ENCODE results near the gene MAP3K9. TPM values are rescaled to one million over a fixed set of nuclear protein-coding genes. Genes with fewer than 3 reads are reported as not detected.

Gene MAP3K9
- total RNA-seq, 4 donors from 2014 or later, result 5.0 to 12.7 (median 8.3) TPM

DNA sequence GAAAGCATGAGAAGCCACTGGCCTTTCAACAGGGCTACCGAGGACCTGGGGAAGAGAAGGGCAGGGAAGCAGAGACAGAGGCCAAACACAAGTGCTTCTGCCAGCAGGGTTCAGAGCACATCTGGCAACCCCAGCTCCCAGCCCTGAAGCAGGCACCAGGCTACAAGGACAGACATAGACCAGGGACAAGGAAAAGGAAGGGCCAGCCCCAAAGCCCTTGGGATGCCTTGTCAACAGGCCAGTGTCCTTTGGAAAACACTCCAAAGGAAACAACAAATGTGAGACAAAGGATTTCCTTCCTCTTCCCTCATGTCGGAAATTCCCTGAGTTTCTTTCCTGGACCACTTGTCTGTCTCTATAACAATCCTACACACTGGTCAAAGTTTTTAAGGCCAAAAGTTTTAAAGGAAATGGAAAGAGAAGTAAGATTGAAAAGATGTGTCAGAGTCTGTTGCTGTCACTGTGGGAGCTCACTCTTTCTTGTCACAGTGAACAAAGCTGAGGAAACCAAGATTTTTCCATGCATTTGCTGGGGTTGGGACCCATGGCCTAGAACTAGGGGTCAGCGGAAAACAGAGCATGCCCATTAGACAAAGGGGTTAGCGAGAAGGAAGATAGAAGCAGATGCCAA lies 108.2 kb downstream of the MAP3K9 start:
- no peak overlapping the region for H3K27ac ChIP-seq
- TF ChIP-seq EP300 (IDR thresholded peaks at IDR 0.05; ENCODE audit: low read depth) (no peak), POLR2A (IDR thresholded peaks at IDR 0.05) (no peak), POLR2AphosphoS5 (IDR thresholded peaks at IDR 0.05) (no peak)
- TF ChIP-seq, protein P1, sequence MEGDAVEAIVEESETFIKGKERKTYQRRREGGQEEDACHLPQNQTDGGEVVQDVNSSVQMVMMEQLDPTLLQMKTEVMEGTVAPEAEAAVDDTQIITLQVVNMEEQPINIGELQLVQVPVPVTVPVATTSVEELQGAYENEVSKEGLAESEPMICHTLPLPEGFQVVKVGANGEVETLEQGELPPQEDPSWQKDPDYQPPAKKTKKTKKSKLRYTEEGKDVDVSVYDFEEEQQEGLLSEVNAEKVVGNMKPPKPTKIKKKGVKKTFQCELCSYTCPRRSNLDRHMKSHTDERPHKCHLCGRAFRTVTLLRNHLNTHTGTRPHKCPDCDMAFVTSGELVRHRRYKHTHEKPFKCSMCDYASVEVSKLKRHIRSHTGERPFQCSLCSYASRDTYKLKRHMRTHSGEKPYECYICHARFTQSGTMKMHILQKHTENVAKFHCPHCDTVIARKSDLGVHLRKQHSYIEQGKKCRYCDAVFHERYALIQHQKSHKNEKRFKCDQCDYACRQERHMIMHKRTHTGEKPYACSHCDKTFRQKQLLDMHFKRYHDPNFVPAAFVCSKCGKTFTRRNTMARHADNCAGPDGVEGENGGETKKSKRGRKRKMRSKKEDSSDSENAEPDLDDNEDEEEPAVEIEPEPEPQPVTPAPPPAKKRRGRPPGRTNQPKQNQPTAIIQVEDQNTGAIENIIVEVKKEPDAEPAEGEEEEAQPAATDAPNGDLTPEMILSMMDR (IDR thresholded peaks at IDR 0.05), result no peak
- in situ Hi-C loops (cut with MboI; ENCODE audit: low pct_ligation_motif_present in 1 of 4, low pct_unique_long_range_greater_than_20kb in 1 of 4, low sequenced_read_pairs in 3 of 4), result no loop called here
- peaks cover 3 to 19% (median 4%) of the 10 kb centered on the region in 4 donors for H3K4me1 ChIP-seq
- no peaks in the 10 kb centered on the region for H3K36me3 ChIP-seq
- H3K4me3 ChIP-seq, result no peak overlapping the region
- 79 to 83% methylated on average over 2 to 4 of the region's 4 CpGs for WGBS, 2 donors (ENCODE audit: low coverage in 1 of 2)
- intact Hi-C loops (cut with DNase I; ENCODE audit: low total_unique reads), result no loop called here
- H3K27me3 ChIP-seq, result no peaks in the 10 kb centered on the region
- no peaks in the 10 kb centered on the region for H3K9me3 ChIP-seq
- no peak for DNase-seq

DNA sequence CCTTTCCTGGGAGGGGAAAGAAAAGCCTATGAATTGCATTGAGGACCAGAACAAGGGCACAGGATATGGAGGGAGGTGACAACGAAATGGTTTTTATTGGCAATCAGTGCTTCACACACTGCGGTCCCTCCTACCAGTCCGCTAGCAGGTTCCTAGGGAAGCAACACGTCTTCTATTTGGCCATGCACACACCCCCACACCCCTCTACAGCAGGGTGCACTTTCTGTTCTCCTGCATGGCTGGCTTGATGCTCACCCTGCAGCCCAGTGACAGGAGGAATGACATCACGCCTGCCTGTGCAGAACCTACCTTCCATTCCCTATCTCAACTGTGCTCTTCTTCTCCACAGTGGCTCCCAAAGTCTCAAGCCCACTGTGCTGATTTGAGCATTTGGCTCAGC lies 109.7 kb downstream of the MAP3K9 start:
- WGBS, 2 donors (ENCODE audit: low coverage in 1 of 2), result 82 to 86% methylated on average over 2 to 5 of the region's 5 CpGs
- TF ChIP-seq, protein P1 (IDR thresholded peaks at IDR 0.05), result no peak
- TF ChIP-seq POLR2AphosphoS5 (IDR thresholded peaks at IDR 0.05) (no peak), POLR2A (IDR thresholded peaks at IDR 0.05) (no peak), EP300 (IDR thresholded peaks at IDR 0.05; ENCODE audit: low read depth) (no peak)

DNA sequence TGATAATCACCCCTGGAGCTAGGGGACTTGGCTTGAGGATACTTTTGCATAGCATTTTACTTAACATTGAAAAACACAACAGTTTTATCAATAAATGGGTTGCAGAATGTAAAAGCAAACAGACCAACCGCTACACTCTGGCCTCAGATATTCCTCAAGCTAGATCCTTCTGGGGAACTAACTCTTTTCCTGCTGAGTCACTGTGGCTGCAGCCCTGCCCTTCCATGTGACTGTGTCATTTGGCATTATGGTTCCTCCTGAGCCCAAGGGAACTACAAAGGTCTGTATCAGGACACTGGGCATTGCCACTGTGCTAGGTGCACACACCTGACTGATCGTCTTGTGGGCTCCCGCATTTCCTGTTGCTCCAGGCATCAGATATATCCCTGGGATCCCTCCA lies 111.0 kb downstream of the MAP3K9 start:
- in situ Hi-C loops (cut with MboI; ENCODE audit: low pct_ligation_motif_present in 1 of 4, low pct_unique_long_range_greater_than_20kb in 1 of 4, low sequenced_read_pairs in 3 of 4) (no loop called here), intact Hi-C loops (cut with DNase I; ENCODE audit: low total_unique reads) (no loop called here)
- TF ChIP-seq POLR2AphosphoS5 (IDR thresholded peaks at IDR 0.05), result no peak
- TF ChIP-seq EP300 (IDR thresholded peaks at IDR 0.05; ENCODE audit: low read depth), result no peak
- no peak for TF ChIP-seq POLR2A (IDR thresholded peaks at IDR 0.05)
- TF ChIP-seq, protein P1 (IDR thresholded peaks at IDR 0.05), result no peak
- peak; percentile 43 for DNase-seq
- Histone ChIP-seq H3K4me1 (peaks cover 3 to 19% (median 4%) of the 10 kb centered on the region in 4 donors), H3K27me3 (no peaks in the 10 kb centered on the region), H3K27ac (peak overlapping the region in 2 of 4 donors; percentile 10 to 50), H3K36me3 (no peaks in the 10 kb centered on the region), H3K9me3 (no peaks in the 10 kb centered on the region), H3K4me3 (no peak overlapping the region)
- WGBS, 2 donors (ENCODE audit: low coverage in 1 of 2), result 67 to 75% methylated on average over 1 to 3 of the region's 3 CpGs

More for the DNA sequence above, 109.7 kb downstream of the MAP3K9 start:
- Histone ChIP-seq H3K36me3 (no peaks in the 10 kb centered on the region), H3K27me3 (no peaks in the 10 kb centered on the region), H3K9me3 (no peaks in the 10 kb centered on the region), H3K4me3 (no peak overlapping the region), H3K27ac (no peak overlapping the region), H3K4me1 (peaks cover 3 to 19% (median 4%) of the 10 kb centered on the region in 4 donors)
- DNase-seq, result no peak
- in situ Hi-C loops (cut with MboI; ENCODE audit: low pct_ligation_motif_present in 1 of 4, low pct_unique_long_range_greater_than_20kb in 1 of 4, low sequenced_read_pairs in 3 of 4) (no loop called here), intact Hi-C loops (cut with DNase I; ENCODE audit: low total_unique reads) (no loop called here)

GRCh38 chr14:70697701-70698100 lies 111.6 kb downstream of the MAP3K9 start:
- WGBS, 2 donors (ENCODE audit: low coverage in 1 of 2), result 46 to 50% methylated on average over 2 of the region's 2 CpGs
- H3K36me3 ChIP-seq, result no peaks in the 10 kb centered on the region
- in situ Hi-C loops (cut with MboI; ENCODE audit: low pct_ligation_motif_present in 1 of 4, low pct_unique_long_range_greater_than_20kb in 1 of 4, low sequenced_read_pairs in 3 of 4), result no loop called here
- TF ChIP-seq EP300 (IDR thresholded peaks at IDR 0.05; ENCODE audit: low read depth), result no peak
- no peak for TF ChIP-seq POLR2A (IDR thresholded peaks at IDR 0.05)
- TF ChIP-seq, protein P1 (IDR thresholded peaks at IDR 0.05), result no peak
- no peak for TF ChIP-seq POLR2AphosphoS5 (IDR thresholded peaks at IDR 0.05)
- no peak overlapping the region for H3K4me3 ChIP-seq
- no peak for DNase-seq
- H3K27ac ChIP-seq, result peak overlapping the region in 3 of 4 donors; percentile 10 to 50 (median 24)
- intact Hi-C loops (cut with DNase I; ENCODE audit: low total_unique reads), result no loop called here
- peaks cover 3 to 19% (median 4%) of the 10 kb centered on the region in 4 donors for H3K4me1 ChIP-seq
- H3K9me3 ChIP-seq, result no peaks in the 10 kb centered on the region
- H3K27me3 ChIP-seq, result no peaks in the 10 kb centered on the region
